Stomach (tissue), 9 donors: ENCODE results near the gene KCNC3. TPM values are rescaled to one million over a fixed set of nuclear protein-coding genes. Genes with fewer than 3 reads are reported as not detected.

ENCODE experiments used
- DNase-seq, 2 donors: peaks; one replicate each; pipeline versions ENCODE4 v3.0.0 to v3.0.0-alpha.2; 2013 to 2019
- H3K27ac ChIP-seq, 5 donors: fragments of 200-600 bp in 4 of 5; sonication (generic) in 4 of 5; one replicate each; pipeline ENCODE4 v1.5.1; 2013 to 2019; ENCODE audit warnings: mild to moderate bottlenecking in 1 of 5, moderate library complexity in 1 of 5
- H3K27me3 ChIP-seq, 3 donors: fragments of 200-600 bp; sonication (generic); one replicate each; pipeline ENCODE4 v1.5.1; 2017 to 2019; ENCODE audit warnings: mixed run types in 1 of 3
- H3K36me3 ChIP-seq, 4 donors: fragments of 200-600 bp; sonication (generic); 1 replicate in 3 of 4; 2 replicates in 1 of 4; pipeline ENCODE4 v1.5.1; 2016 to 2019
- H3K4me1 ChIP-seq, 4 donors: fragments of 200-600 bp; sonication (generic); one replicate each; pipeline ENCODE4 v1.5.1; 2016 to 2019
- H3K4me3 ChIP-seq, 4 donors: fragments of 200-600 bp; sonication (generic) in 3 of 4; one replicate each; pipeline ENCODE4 v1.5.1; 2016 to 2019; ENCODE audit warnings: mild to moderate bottlenecking in 1 of 4
- H3K9me3 ChIP-seq, 4 donors: fragments of 200-600 bp; sonication (generic); one replicate each; pipeline ENCODE4 v1.5.1; 2016 to 2019
- CTCF ChIP-seq, 7 experiments: fragments of 450-650 bp in 4 of 7; fragments of 200-600 bp in 3 of 7; sonication (generic) in 3 of 7; IDR thresholded peaks; one replicate each; pipeline ENCODE4 v1.5.1; 2016 to 2019; ENCODE audit warnings: antibody characterized with exemption in 7 of 7, control low read depth in 2 of 7, mild to moderate bottlenecking in 1 of 7
- EP300 ChIP-seq: sonication (generic); formaldehyde crosslinking; IDR thresholded peaks from one replicate; pipeline ENCODE4 v1.6.1; 2017; ENCODE audit warnings: antibody characterized with exemption
- POLR2A ChIP-seq, 4 donors: fragments of 450-650 bp; IDR thresholded peaks; one replicate each; pipeline ENCODE4 v1.6.1; 2016; ENCODE audit warnings: antibody characterized with exemption in 4 of 4, control low read depth in 2 of 4, mild to moderate bottlenecking in 1 of 4, moderate library complexity in 1 of 4
- POLR2AphosphoS5 ChIP-seq, 3 donors: sonication (generic); formaldehyde crosslinking; IDR thresholded peaks; one replicate each; pipeline ENCODE4 v1.6.1; 2016; ENCODE audit warnings: antibody characterized with exemption in 3 of 3
- WGBS, 5 donors: extraction: QIAGEN DNeasy Blood & Tissue Kit in 3 of 5; methylation state at CpG; one replicate each; pipeline versions ENCODE4 v1.1.5 to v1.1.7; 2013 to 2018; 5-methylcytosine and 5-hydroxymethylcytosine counted together
- intact Hi-C: fragments of 100-400 bp; cut with DNase I; formaldehyde crosslinking; loops from one replicate; pipeline ENCODE4 v1.15.1; 2023; ENCODE audit warnings: low total_unique reads
- polyA plus RNA-seq, 3 donors: library from polyadenylated mRNA; stranded (reverse); fragments of 200-250 nt; gene quantifications; one replicate each; pipeline ENCODE4 v1.2.3, GENCODE V29; 2013
- total RNA-seq, 5 donors: library from RNA; depleted of rRNA; stranded (reverse); fragments of >200 nt; gene quantifications; one replicate each; pipeline versions ENCODE4 v1.1.0 to v1.2.3, GENCODE V29; 2014 to 2016
- donor health status: healthy with polysubstance abuse.
- donor health status: Bipolar disorder and iron deficiency.
- donor health status: healthy.

Gene KCNC3
- total and polyA plus RNA-seq, 8 donors, result 0.25 to 2.3 (median 0.41) TPM; not detected in 2

DNA sequence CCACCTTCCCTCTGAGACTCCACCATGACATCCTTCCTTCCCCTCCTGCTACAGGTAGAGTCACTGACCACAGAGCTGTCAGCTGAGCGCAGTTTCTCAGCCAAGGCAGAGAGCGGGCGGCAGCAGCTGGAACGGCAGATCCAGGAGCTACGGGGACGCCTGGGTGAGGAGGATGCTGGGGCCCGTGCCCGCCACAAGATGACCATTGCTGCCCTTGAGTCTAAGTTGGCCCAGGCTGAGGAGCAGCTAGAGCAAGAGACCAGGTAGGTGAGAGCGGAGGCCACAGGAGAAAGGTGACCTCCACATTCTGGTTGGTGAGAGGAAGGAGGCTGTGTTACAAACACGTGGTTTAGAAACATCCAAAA, 27.6 kb downstream of the KCNC3 start:
- H3K4me1 ChIP-seq, result no peaks in the 10 kb centered on the region
- 85 to 97% (median 88%) methylated on average over 10 of the region's 10 CpGs for WGBS, 5 donors
- no peak overlapping the region for H3K4me3 ChIP-seq
- no peak overlapping the region for H3K27ac ChIP-seq
- intact Hi-C loops, result no loop called here
- no peaks in the 10 kb centered on the region for H3K9me3 ChIP-seq
- TF ChIP-seq CTCF (IDR thresholded peaks at IDR 0.05) (no peak), EP300 (no peak), POLR2A (IDR thresholded peaks at IDR 0.05) (no peak), POLR2AphosphoS5 (IDR thresholded peaks at IDR 0.05) (no peak)
- DNase-seq, result no peak
- peaks cover 0 to 49% (median 47%) of the 10 kb centered on the region in 4 donors for H3K36me3 ChIP-seq
- peaks cover 0 to 8% (median 0%) of the 10 kb centered on the region in 3 donors for H3K27me3 ChIP-seq

GRCh38 chr19:50300814-50301606, 28.2 kb downstream of the KCNC3 start:
- intact Hi-C loops, result no loop called here
- Histone ChIP-seq H3K27me3 (peaks cover 0 to 8% (median 0%) of the 10 kb centered on the region in 3 donors), H3K4me1 (no peaks in the 10 kb centered on the region), H3K4me3 (no peak overlapping the region), H3K36me3 (peaks cover 0 to 53% (median 47%) of the 10 kb centered on the region in 4 donors), H3K27ac (no peak overlapping the region), H3K9me3 (no peaks in the 10 kb centered on the region)
- DNase-seq, result no peak
- WGBS, 5 donors, result 42 to 60% (median 55%) methylated on average over 10 of the region's 10 CpGs
- TF ChIP-seq EP300 (no peak), CTCF (IDR thresholded peaks at IDR 0.05) (no peak), POLR2A (IDR thresholded peaks at IDR 0.05) (no peak), POLR2AphosphoS5 (IDR thresholded peaks at IDR 0.05) (no peak)

DNA sequence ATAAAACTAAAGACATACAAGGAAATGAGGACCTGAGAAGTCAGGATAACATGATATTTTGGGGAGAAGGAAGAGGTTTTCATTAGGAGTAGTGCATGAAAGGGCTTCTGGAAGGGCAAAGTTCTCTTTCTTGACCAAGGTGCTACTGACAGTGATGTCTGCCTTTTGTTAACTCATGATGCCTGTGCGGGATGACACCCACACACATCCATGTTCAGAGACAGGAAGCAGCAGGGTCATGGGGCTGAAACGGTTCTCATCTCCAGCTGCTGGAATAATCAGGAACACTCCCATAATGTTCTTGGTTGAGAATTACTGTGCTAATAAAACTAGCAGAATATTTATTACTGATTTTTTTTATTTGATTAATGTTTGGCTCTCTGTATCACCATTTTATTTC, 29.1 kb downstream of the KCNC3 start:
- H3K27ac ChIP-seq, result no peak overlapping the region
- no peak for DNase-seq
- peaks cover 0 to 6% (median 0%) of the 10 kb centered on the region in 3 donors for H3K27me3 ChIP-seq
- H3K4me3 ChIP-seq, result no peak overlapping the region
- no peaks in the 10 kb centered on the region for H3K9me3 ChIP-seq
- 58 to 69% (median 63%) methylated on average over 2 of the region's 2 CpGs for WGBS, 5 donors
- intact Hi-C loops, result no loop called here
- TF ChIP-seq CTCF (IDR thresholded peaks at IDR 0.05), result no peak
- no peak for TF ChIP-seq POLR2A (IDR thresholded peaks at IDR 0.05)
- TF ChIP-seq POLR2AphosphoS5 (IDR thresholded peaks at IDR 0.05), result no peak
- TF ChIP-seq EP300, result no peak
- H3K36me3 ChIP-seq, result peaks cover 0 to 53% (median 45%) of the 10 kb centered on the region in 4 donors
- no peaks in the 10 kb centered on the region for H3K4me1 ChIP-seq

DNA sequence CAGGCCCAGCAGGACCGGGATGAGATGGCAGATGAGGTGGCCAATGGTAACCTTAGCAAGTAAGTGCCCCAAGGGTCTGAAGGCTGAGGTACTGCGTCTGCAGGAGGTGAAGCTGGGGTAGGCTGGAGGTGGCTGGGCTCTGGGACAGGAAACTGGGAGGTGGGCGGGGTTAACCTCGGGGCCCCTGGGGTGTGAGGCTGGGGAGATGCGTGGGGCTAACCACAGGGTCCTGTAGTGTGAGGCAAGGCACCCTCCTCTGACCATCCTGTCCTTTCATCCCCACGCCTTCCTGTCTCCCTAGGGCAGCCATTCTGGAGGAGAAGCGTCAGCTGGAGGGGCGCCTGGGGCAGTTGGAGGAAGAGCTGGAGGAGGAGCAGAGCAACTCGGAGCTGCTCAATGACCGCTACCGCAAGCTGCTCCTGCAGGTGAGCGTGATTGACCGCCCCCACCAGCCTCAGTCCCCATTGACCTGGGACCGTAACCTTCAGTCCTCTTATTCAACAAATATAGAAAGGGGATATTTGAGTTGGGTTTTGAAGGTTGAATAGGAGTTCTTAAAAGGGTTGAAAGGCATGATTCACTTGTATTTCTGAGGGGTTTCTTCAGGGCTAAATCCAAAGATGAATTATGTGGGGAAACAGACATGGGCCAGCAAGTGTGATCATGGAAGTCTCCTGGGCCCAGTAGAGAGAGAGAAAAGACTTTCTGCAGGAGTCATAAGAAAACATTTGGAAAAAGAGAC, 35.7 kb downstream of the KCNC3 start:
- no peak overlapping the region for H3K27ac ChIP-seq
- TF ChIP-seq CTCF (IDR thresholded peaks at IDR 0.05), result no peak
- no peak for TF ChIP-seq POLR2AphosphoS5 (IDR thresholded peaks at IDR 0.05)
- no peak for TF ChIP-seq EP300
- TF ChIP-seq POLR2A (IDR thresholded peaks at IDR 0.05), result no peak
- H3K27me3 ChIP-seq, result peaks cover 0 to 34% (median 0%) of the 10 kb centered on the region in 3 donors
- H3K36me3 ChIP-seq, result peaks cover 13 to 78% (median 69%) of the 10 kb centered on the region in 4 donors
- DNase-seq, result no peak
- H3K4me3 ChIP-seq, result no peak overlapping the region
- H3K4me1 ChIP-seq, result no peaks in the 10 kb centered on the region
- peaks cover 0 to 13% (median 6%) of the 10 kb centered on the region in 4 donors for H3K9me3 ChIP-seq
- intact Hi-C loops, result no loop called here
- 67 to 84% (median 82%) methylated on average over 14 of the region's 14 CpGs for WGBS, 5 donors
